NCI-H1694 (cell line): ENCODE results near the gene PRDX2.
A peak's percentile ranks its signal among the peaks of the same experiment; 100 is the strongest.

Source experiments
- DNase-seq: peaks from one replicate; lab custom pipeline; 2025; lab: John Stamatoyannopoulos, UW

PRDX2 gene

DNA sequence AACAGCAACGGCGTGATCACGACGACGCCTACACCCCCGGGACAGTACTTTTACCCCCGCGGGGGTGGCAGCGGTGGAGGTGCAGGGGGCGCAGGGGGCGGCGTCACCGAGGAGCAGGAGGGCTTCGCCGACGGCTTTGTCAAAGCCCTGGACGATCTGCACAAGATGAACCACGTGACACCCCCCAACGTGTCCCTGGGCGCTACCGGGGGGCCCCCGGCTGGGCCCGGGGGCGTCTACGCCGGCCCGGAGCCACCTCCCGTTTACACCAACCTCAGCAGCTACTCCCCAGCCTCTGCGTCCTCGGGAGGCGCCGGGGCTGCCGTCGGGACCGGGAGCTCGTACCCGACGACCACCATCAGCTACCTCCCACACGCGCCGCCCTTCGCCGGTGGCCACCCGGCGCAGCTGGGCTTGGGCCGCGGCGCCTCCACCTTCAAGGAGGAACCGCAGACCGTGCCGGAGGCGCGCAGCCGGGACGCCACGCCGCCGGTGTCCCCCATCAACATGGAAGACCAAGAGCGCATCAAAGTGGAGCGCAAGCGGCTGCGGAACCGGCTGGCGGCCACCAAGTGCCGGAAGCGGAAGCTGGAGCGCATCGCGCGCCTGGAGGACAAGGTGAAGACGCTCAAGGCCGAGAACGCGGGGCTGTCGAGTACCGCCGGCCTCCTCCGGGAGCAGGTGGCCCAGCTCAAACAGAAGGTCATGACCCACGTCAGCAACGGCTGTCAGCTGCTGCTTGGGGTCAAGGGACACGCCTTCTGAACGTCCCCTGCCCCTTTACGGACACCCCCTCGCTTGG, 9.3 kb downstream of the PRDX2 start:
- no peak for DNase-seq

- DNase-seq, result peak; percentile 73
Measured at GRCh38 chr19:12791345-12792050, 10.1 kb downstream of the PRDX2 start, which contains the start of gene JUNB. TSS of gene JUNB (plus strand) at chr19:12791486. CDS start at chr19:12791772, 286 bp downstream.

DNA sequence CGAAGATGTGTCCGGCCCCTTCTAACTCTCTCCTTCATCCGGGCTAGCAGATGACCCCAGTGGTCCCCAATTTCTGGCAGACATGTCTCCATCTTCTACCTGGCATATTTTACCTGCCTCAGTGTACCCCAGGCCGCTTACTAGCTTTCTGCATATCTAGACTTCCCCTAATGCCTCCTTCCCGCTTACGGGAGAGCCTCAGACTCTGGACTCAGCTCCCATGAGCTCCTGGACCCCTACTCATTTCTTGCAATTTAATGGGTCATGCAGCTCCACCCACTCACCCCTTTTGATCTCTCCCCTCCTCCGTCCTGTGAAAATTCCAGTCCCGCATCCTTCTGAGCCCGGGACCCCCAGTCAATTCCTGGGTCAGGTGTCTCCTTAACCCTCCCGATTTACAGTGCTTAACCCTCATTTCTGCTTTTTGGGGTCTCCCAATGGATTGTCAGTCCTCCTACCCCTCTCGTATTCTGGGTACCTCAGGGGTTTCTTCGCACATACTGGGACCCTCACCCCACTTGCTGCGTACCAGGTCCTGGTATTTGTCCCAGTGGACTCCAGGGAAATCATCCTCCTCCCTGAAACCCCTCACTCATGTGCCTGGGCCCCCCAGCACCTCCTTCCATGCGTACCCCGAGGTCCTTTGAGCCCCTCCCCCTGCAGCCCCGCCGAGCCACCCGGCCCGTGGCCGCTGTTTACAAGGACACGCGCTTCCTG, 10.8 kb downstream of the PRDX2 start:
- DNase-seq, result no peak

DNA sequence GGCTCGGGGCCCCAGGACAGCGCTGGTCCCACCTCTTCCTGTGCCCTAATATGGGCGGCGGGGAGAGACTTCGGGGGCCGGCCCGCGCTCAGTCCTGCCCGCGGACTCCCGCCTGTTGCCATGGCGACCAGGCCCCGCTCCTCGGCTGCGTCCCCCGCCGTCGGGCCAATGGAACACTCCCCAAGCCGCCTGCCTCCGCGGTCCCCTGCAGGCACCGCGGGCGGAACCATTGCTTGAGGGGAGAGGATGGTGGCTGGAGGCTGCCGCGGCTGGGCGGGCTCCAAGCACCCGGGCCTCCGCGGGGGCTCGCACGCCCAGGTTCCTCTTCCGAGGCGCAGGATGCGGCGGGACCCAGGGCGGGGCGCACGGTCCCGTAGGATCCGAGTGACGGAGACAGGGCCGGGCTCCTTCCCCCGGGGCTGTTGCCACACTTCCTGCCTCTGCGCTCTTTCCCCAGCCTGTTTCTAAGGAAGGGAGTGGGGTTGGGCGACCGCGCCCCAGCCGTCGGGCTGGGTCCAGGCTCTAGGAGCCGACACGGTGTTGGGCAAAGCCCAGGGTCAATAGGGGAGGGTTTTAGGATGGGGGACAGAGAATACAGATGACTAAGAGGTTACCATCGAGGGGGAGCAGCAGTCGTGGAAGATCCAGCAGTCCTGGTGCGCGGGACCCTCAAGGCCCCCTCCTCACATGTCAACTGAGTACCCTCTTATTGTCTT, 11.5 kb downstream of the PRDX2 start:
- peak; percentile 43 for DNase-seq

GRCh38 chr19:12789098-12789903, 12.3 kb downstream of the PRDX2 start:
- DNase-seq, result no peak

- peak; percentile 38 for DNase-seq
Measured at GRCh38 chr19:12788682-12789097, 12.9 kb downstream of the PRDX2 start.

DNA sequence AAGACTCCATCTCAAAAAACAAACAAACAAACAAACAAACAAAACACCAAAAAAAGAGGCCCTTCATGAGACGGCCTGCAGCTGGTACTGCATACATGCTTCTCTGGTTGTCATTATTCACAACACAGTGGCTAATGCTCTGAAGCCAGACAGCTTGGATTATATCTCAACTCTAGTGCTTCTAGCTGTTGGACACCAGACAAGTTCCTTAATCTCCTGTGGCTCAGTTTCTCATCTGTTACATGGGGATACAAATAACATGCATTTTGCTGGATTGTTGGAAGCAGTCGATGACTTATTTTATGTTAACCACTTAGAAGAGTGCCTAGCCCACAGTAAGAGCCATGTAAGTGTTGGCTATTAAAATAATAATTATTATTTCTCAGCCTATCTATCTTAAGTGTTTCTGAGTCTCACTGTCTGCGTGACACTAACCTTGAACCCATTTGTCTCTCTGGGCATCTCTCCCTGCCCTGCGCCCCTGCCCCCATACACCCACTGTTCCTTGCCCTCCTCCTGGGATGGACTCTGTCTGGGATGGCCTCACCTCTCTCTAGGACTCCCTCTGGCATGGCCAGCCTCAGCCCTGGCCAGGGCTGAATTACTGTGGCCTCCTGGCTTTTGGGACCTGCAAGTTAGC, 13.4 kb downstream of the PRDX2 start:
- DNase-seq, result peak; percentile 20

- DNase-seq, result no peak
Measured at GRCh38 chr19:12787458-12787857, 14.1 kb downstream of the PRDX2 start.

DNA sequence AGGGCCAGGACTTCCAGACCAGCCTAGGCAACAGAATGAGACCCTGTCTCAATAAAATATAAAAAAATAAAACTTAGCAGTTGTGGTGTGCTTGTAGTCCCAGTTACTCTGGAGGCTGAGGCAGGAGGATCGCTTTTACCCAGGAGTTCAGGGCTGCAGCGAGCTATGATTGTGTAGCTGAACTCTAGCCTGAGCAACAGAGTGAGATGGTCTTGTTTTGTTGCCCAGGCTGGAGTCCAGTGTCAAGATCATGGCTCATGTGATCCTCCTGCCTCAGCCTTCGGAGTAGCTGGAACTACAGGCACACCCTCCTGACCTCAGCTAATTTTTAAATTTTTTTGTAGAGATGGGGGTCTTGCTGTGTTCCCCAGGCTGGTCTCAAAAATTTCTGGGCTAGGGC, 14.6 kb downstream of the PRDX2 start:
- no peak for DNase-seq

GRCh38 chr19:12786141-12786870, 15.3 kb downstream of the PRDX2 start:
- DNase-seq, result no peak

GRCh38 chr19:12785431-12786031, 16.1 kb downstream of the PRDX2 start:
- no peak for DNase-seq

DNA sequence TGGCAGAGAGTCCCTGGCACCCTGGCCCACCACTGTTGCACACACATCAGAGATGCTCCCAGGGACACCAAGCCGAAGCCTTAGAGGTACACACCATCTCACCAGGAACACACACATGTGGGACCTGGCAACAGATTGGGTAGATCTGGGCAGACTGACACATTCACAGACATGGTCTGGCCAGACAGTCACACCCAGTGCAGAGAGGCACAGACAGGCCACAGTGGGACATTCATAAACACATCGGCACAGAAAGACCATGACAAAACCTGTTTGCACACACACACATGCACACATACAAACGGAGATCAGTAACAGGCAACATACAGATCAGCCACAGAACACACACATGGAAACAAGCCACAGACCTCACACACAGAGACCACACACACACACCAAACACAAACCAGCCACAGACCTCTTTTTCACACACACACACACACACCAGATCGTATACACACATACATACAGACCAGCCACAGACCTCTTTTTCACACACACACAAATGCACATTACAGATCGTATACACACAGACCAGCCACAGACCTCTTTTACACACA, 16.6 kb downstream of the PRDX2 start:
- no peak for DNase-seq

- DNase-seq, result no peak
Measured at GRCh38 chr19:12784394-12784870, 17.2 kb downstream of the PRDX2 start.

DNA sequence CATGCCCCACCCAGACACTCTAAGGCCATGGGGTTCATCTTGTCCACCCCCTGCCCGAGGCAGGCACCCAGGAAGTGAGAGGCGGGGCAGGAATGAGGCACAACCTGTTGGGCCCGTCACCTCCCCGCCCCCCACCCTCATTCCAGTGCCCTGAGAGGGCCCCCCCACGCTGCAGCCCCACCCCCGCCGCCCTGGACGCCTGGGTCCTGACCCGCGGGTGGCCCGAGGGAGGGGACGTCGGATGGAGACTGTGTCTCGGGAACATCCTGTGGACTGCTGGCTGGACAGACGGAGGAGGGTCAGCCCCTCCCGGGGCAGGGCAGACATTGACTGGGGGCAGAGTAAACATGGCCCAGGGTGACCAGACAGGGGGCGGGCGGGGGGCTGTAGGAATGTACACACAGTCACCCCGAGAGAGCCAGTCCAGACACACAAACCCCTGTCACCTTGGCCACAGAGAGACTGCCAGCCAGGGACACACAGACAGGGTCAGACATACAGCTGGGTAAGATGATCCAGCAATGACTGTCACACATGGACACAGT, 17.7 kb downstream of the PRDX2 start:
- DNase-seq, result no peak

DNA sequence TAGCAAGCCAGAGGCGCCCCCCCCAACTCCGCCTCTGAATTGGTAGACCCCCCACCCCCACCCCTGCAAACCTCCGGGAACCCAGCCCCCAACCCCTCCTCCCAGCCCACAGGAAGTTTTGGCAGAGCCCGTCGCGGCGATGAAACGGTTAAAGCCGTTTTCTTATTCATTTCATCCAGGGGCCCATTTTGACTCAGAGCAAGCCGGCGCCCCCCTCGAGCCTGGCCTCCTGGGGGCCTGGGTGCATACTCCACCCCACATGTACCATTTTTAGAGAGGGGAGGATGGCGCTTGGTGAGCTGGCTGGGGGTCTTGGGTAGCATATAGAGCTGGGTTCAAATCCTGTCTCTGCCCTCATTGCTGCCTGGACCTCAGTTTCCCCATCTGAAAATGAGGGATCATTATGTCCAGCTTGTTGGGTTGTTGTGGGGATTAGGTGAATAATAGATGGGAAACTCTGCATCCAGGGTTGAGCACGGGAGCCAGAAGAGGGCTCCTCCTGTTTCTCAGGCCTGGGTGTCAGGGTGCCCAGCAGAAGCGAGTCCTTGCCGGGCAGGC, 18.2 kb downstream of the PRDX2 start:
- no peak for DNase-seq

DNA sequence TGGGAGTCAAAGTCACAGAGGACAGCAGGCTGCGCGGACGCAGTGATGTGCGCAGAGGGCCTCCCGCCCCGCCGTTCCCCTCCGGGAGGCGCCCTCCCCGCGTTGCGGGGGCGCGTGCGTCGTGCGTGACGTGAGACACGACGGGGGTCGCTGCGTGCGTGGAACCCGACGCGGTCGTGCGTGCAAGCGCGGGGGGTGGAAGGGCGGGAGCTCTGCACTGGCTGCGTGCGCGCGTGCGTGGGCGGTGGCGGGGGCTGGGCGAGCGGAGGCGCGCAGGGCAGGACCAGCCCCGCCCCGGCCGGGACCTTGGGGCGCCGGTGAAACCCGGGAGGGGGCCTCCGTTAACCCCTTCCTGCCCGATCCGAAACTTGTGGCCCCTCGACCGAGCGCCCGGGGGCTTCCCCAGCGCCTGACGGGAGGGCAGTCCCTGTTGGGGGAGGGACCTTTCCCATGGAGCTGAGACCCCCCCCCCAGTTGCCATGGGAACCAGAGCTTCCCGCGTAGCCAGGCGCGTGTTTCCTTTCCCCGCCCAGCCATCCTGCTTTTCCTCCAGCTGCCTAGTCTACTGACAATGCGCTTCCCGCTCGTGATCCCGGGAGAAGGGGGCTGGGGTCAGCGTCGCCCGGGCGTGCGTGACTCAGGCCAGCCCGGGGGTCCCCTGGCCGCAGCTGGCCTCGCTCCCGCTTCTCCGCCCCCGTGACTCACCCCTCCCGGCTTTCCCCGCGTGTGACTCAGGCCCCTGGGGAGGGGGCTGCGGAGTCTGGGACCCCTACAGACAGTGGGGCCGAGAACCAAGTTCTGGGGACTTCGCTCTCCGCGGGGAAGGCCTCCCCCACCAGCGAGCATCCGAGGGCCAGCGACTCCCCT, 18.9 kb downstream of the PRDX2 start:
- DNase-seq, result peak; percentile 65

GRCh38 chr19:12782174-12782423, 19.5 kb downstream of the PRDX2 start:
- no peak for DNase-seq
